Measurements from ENCODE around the gene PLEKHA1.

The PLEKHA1 gene

DNA sequence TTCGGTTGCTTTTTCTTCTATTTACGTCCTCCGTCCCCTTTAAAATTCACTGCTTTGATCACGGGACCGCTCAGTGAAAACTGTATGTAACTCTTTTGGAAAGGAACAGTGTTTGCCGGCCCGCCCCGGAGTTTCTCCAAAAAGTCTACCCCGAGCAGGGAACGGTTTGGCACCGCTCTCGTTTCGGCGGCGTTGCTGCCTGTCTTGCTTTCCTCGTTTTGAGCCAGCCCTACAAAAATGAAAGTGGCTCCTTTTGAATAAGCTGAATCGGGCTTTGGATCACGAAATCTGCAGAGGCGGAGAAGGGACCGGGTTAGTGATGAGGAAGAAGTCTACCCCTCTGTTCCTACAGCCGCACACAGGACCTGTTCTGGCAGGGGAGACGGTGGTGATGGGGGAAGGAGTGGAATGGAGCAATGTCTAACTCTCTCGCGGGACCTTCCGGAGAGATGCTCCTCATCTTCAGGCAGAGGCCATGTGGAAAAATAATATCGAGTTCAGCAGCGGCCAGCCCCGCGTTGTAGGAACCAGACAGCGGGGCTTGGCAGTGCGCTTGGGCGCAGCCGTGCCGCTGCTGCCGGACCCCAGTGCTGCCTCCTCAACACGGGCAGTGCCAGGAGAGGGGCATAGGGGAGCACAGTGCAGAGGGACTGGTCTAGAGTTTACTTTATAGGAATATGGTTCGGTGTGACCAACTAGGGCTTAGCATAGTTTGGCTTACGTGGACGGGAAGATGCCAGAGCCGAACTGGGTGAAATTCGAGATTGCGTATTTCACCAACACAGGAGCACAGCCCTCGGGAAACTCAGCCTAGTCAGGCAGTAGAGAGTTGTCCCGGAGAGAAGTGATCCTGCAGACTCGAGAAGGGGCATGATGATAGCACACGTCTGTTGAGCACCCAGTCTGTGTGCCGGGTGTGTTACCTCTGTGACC is 88.3 kb downstream of the PLEKHA1 start:
- no peak for DNase-seq

- no peak for DNase-seq
These were observed 89.2 kb downstream of the PLEKHA1 start for GRCh38 chr10:122463466-122464249.

- no peak for DNase-seq
These were observed 89.7 kb downstream of the PLEKHA1 start for GRCh38 chr10:122464250-122464510.

GRCh38 chr10:122464586-122464985 is 90.1 kb downstream of the PLEKHA1 start:
- DNase-seq = peak; percentile 48

DNA sequence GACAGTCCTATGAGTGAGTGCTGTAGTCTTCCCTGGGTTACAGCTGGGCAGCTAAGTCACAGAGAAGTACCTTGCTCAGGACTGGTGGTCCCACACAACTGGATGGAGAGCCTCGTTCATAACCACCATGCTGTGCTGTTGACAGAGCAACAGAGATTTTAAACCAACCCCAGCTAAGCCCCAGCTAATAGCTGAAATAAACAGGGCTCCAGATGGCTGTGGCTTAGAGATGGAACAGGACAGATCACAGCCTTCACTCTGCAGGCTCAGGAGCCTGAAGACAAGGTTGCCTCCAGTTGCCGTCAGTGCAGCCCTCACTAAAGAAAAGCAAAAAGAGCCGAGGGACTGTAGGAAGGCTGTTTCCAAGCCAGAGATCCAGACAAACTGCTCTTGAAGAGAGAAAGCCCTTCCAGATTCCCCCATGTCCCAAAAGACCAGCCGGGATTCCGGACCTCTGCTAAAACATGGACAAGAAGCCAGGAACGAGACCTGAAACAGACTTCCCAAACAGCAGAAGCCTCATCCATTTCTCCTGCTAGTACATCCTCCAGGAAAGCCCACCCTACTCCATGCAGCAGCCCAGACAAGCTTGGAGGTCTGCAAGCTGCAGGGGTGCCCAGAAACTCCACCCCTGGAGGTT is 91.0 kb downstream of the PLEKHA1 start:
- no peak for DNase-seq

DNA sequence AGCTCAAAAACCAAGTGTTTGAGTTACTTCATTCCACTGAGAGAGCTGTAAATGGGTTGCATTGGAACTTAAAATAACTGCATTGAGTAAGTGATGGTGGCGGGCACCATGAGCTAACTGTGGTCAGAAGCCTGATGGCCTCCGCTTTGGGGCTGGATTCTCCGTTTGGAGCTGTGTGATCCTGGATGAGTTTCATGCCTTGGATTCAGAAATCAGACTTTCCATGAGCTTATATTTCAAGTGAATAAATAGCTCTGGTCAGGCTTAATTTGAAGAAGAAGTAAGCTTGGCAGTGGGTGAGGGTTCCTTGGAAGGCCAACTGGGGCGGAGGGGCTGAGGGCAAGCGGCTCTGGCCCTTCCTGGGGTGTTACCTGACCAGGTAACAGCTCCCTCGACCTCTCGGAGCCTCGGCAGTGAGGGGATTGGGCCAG is 92.5 kb downstream of the PLEKHA1 start:
- no peak for DNase-seq

- no peak for DNase-seq
These were observed 93.2 kb downstream of the PLEKHA1 start for GRCh38 chr10:122467701-122468100.

GRCh38 chr10:122468307-122468925 is 93.9 kb downstream of the PLEKHA1 start:
- DNase-seq = no peak

DNA sequence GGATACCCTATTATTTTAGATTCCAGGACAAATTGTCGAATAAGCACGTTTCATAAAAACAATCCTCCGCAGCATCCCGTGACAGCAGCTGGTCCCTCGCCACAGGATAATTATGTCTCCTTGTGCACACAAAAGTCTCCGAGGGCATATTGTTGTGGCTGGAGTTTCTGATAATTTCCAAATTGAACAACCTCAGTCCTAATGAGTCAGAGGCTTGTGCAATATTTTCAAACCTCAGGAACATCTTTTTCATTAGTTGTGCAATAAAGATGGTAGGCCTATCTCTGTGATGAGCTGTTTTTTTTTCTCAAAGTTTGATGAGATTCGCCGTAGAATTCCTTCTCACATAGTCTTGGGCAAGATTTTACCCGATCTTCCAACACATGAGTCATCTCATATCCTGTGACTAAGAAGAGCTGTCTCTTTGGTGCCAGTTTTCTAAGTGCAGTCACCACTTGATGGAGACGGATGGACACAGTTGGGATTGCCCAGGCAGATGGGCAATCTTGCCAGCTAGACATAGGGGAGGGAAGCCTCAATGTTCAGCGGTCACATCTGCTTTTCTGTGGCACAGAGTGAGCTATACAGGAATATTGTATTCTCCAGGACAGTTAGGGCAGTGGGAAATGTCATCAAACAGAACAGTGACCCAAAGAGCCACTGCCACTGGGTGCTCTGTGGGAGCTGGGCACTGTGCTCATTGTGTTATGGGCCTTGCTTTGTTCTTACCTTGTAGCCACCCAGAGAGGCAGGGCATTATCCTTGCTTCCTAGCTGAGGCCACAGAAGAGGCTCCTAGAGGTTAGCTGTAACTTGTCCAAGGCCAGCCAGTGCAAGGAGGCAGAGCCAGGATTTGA is 94.6 kb downstream of the PLEKHA1 start:
- DNase-seq = peak; percentile 41

GRCh38 chr10:122469848-122470247 is 95.3 kb downstream of the PLEKHA1 start:
- DNase-seq = no peak

GRCh38 chr10:122471531-122472177 is 97.1 kb downstream of the PLEKHA1 start:
- DNase-seq = no peak

GRCh38 chr10:122473116-122473515 is 98.6 kb downstream of the PLEKHA1 start:
- DNase-seq = no peak

DNA sequence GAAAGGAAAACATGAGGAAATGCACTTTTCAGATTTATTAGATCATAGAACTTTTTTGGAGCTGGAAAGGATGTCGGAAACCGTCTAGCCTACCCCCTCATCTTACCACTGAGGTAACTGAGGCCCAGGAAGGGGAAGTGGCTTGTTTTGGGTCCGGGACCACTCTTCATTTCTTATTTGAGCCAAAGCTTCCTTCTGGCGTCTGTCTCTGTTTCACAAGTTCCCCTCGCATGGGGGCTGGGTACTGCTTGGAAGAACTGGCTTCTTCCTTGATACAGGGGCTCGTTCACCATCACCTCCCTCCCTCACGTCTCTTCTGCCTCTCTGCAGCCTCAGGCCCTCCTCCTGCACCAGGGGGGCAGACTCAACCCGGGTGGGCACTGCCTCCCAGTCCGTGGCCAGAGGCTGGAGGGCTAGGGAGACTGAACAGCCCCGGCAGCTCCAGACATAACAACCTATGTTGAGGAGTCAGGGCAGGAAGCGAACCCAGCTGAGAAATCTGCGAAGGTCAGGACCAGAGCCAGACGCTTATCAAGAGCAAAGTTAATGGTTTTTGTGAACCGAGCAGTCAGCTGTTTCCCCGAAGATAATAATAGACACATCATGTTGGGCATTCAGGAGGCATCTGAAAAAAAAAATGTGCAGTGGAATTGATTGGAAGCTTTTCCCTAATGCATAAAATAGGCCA is 99.8 kb downstream of the PLEKHA1 start:
- peak; percentile 59 for DNase-seq

GRCh38 chr10:122475100-122475499 is 100.6 kb downstream of the PLEKHA1 start:
- peak; percentile 65 for DNase-seq

DNA sequence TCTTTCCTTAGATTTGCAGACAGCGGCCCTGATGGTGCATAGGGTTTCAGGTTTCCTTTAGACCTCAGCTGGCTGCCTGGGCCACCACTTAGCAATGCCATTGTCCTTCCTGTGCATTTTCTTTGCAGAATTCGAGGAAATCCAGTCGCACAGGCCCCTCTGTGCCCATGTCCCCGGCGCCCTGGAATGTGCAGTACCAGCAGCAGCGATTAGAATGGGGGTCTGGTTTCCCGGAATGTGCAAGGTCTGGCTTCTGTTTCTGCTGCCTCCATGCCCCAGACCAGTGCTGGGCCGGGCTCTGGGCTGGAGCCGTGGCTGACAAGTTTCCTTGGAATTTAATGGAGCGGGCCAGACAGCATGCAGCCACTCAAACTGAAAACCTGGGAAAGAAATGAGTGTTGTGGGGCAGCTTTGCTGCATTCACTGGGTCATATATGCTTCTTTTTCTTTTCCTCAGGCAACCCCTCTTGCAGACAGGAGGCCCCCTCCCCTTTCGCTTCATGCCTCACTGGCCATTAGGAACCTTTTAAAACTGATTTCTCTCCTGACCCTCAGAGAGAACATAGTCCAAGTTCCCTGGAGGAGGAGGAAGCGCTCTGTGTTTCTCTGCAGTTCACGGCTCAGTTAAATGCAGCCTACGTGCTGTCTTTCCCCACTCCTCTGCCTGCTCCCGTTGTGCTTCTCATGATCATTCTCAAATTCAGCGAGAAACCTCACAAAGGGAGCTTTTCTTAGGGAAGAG is 101.3 kb downstream of the PLEKHA1 start:
- DNase-seq = no peak

- no peak for DNase-seq
These were observed 101.8 kb downstream of the PLEKHA1 start for GRCh38 chr10:122476333-122476695.

- DNase-seq = peak; percentile 27
These were observed 102.9 kb downstream of the PLEKHA1 start for GRCh38 chr10:122477436-122477835.

DNA sequence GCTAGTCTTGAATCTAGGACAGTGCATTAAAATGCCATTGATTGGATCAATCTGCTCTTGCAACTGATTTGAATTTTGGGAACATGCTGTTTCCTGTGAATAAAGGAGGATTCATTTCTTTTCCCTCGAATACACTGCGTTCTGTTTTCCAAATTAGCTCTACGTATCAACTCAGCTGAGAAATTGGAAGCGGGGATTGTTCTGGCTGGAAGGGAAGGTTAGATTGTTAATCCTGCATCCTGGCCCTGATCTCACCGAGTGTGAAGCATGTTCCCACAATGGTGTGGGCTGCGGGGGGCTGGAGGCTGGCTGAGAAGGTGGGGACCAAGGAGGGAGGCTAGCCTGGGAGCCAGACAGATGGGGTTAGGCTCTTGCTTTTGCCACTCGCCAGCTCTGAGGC is 104.5 kb downstream of the PLEKHA1 start:
- DNase-seq = peak; percentile 88

DNA sequence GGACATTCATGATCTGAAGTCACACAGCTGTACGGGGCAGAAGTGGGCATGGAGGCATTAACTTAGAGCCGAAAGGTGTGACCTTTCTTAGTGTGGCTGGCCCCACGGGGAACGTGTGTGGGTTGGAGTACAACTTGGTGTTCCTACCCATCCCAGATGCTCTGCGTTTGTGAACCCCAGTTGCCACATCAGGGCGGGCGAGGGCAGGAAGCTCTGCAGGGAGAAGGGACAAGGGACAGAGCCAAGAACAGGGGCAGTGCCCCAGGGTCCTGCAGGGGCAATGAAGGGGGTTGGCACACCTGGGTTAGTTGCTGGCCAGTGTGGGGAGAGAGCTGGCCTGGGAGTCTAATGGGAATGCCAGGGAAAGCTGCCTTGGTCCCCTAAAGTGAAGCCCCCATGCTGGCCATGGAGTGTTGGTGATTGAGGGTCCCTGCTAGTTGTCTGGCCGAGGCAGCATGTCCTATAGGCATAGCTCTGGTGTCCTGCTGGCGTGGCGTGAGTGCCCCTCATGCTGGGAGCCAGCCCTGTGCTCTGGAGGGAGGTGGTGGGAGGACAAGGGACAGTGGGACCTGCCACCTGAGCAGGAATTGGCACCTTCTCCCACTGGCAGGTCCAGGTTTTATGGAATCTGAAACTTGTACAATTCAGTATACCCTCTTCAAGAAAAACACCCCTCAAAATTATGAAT is 105.8 kb downstream of the PLEKHA1 start:
- no peak for DNase-seq

Measured in midbrain (tissue), 1 donor.